ENCODE data around the gene PPP1R3C. TPM values are rescaled to one million over a fixed set of nuclear protein-coding genes. Genes with fewer than 3 reads are reported as not detected.

The PPP1R3C gene
- 15.7 and 16.2 TPM in 2 replicates for total RNA-seq
- long read RNA-seq, transcript PPP1R3C-201 (2 exons, 2,524 nt): major isoform, 182 of 193 reads
- long read RNA-seq, partial matches to known transcripts: 0 of 193 reads
- long read RNA-seq, other reads (novel, unspliced or antisense): 11 of 193 reads

GRCh38 chr10:91632671-91633550 lies at the start of gene PPP1R3C:
PPP1R3C (minus strand) TSS chr10:91633071; CDS start chr10:91632969, 102 bp downstream.
- H3K4me1 Mint-ChIP-seq (ENCODE audit: unreplicated experiment): peaks cover 68% of the 10 kb centered on the region
- peak; percentile 93 for DNase-seq (ENCODE audit: extremely low spot score, unreplicated experiment)
- peaks cover 5% of the 10 kb centered on the region for H3K9me3 Mint-ChIP-seq (ENCODE audit: unreplicated experiment)
- H3K4me3 Mint-ChIP-seq (ENCODE audit: unreplicated experiment): peak within 1 kb of the TSS; percentile 81
- H3K36me3 Mint-ChIP-seq (ENCODE audit: unreplicated experiment): peaks cover 26% of the 10 kb centered on the region
- TF ChIP-seq, protein P1, sequence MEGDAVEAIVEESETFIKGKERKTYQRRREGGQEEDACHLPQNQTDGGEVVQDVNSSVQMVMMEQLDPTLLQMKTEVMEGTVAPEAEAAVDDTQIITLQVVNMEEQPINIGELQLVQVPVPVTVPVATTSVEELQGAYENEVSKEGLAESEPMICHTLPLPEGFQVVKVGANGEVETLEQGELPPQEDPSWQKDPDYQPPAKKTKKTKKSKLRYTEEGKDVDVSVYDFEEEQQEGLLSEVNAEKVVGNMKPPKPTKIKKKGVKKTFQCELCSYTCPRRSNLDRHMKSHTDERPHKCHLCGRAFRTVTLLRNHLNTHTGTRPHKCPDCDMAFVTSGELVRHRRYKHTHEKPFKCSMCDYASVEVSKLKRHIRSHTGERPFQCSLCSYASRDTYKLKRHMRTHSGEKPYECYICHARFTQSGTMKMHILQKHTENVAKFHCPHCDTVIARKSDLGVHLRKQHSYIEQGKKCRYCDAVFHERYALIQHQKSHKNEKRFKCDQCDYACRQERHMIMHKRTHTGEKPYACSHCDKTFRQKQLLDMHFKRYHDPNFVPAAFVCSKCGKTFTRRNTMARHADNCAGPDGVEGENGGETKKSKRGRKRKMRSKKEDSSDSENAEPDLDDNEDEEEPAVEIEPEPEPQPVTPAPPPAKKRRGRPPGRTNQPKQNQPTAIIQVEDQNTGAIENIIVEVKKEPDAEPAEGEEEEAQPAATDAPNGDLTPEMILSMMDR (IDR thresholded peaks at IDR 0.05): peak; percentile 43
- peak within 1 kb of the TSS; percentile 85 for H3K27ac Mint-ChIP-seq (ENCODE audit: unreplicated experiment)
- no peaks in the 10 kb centered on the region for H3K27me3 Mint-ChIP-seq (ENCODE audit: unreplicated experiment)

DNA sequence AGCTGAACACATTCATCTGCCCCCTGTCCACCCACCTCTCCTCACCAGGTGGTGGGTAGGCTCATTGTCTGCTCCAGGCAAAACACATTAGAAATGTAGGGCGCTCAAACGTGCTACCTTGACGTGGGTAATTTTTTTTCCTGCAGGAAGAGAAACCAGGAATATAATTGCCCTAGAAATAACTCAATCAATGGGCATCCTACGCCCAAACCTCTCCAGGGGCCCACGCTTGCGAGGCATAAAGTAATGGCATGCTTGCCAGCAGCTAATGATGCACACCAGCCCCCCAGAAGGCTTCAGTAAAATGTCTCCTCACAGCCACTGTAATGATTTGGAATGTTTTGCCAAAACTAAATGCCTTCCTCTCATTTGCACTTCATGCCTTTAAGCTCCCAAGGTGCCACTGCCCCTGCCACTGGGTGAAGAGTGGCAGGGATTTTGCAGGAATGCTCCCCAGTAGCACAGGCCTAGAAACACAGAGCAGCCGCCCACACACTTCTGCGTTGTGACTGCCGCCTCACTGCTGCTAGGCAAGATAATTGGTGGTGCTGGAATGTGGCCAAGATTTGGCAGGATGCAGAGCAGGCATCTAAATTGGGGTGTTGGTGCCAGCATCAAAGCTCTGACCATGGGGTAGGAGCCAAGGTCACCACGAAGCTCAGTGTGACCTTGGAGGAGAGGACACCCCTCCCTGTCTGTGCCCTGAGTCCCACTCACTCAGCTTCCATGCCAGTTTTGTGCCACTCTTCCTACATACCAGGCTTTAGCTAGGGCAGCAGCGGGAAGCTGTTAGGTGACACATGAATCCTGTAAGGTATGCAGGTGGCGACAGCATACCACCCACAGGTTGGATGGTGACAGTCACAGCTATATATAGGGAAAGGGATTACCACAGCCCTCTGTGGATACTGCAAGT lies 48.7 kb upstream of the PPP1R3C start:
- TF ChIP-seq, protein P1 (IDR thresholded peaks at IDR 0.05): no peak
- no peaks in the 10 kb centered on the region for H3K36me3 Mint-ChIP-seq (ENCODE audit: unreplicated experiment)
- DNase-seq (ENCODE audit: extremely low spot score, unreplicated experiment): no peak
- H3K9me3 Mint-ChIP-seq (ENCODE audit: unreplicated experiment): no peaks in the 10 kb centered on the region
- peaks cover 15% of the 10 kb centered on the region for H3K4me1 Mint-ChIP-seq (ENCODE audit: unreplicated experiment)
- no peaks in the 10 kb centered on the region for H3K27me3 Mint-ChIP-seq (ENCODE audit: unreplicated experiment)
- H3K27ac Mint-ChIP-seq (ENCODE audit: unreplicated experiment): no peak overlapping the region
- H3K4me3 Mint-ChIP-seq (ENCODE audit: unreplicated experiment): no peak overlapping the region

DNA sequence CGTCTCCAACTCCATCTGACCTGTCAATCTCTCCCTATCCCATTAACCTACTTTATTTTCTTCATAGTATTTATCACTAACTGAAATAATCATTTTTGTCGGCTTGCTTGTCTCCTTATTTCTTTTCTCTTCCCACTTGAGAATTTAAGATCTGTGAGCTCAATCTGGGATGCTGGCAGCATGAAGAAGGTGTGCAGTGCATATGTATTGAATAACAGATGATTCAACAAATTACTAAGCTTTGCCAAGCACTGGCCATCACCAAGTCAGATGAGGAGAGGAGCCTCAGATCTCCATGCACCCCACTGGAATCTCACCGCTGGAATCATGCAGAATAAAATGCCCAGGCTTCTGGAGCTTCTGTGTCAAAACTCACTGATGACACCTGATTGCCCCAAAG lies 47.6 kb upstream of the PPP1R3C start:
- peaks cover 15% of the 10 kb centered on the region for H3K4me1 Mint-ChIP-seq (ENCODE audit: unreplicated experiment)
- no peak overlapping the region for H3K27ac Mint-ChIP-seq (ENCODE audit: unreplicated experiment)
- H3K9me3 Mint-ChIP-seq (ENCODE audit: unreplicated experiment): no peaks in the 10 kb centered on the region
- no peaks in the 10 kb centered on the region for H3K36me3 Mint-ChIP-seq (ENCODE audit: unreplicated experiment)
- no peaks in the 10 kb centered on the region for H3K27me3 Mint-ChIP-seq (ENCODE audit: unreplicated experiment)
- TF ChIP-seq, protein P1 (IDR thresholded peaks at IDR 0.05): no peak
- H3K4me3 Mint-ChIP-seq (ENCODE audit: unreplicated experiment): no peak overlapping the region
- DNase-seq (ENCODE audit: extremely low spot score, unreplicated experiment): no peak

DNA sequence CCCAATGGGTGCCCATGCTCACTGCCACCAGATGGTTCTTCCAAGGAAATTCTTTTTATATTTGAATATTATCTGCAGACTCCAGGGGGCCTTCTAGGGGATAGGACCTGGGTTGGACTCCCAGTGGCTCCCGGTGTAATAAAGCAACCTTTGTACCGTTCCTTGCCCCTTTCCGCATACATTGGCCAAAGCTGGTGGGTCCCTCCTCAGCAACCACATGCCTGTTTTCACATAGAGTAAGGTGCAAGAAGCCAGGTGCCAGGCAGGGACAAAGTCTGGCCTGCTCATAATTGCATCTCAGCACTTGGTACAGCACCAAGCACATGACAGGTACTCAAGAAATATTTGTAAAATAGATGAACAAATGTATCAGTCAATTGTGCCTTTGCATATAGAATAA lies 46.4 kb upstream of the PPP1R3C start:
- Mint-ChIP-seq H3K4me3 (ENCODE audit: unreplicated experiment) (no peak overlapping the region), H3K9me3 (ENCODE audit: unreplicated experiment) (no peaks in the 10 kb centered on the region), H3K36me3 (ENCODE audit: unreplicated experiment) (no peaks in the 10 kb centered on the region), H3K27ac (ENCODE audit: unreplicated experiment) (no peak overlapping the region), H3K27me3 (ENCODE audit: unreplicated experiment) (no peaks in the 10 kb centered on the region), H3K4me1 (ENCODE audit: unreplicated experiment) (peaks cover 15% of the 10 kb centered on the region)
- DNase-seq (ENCODE audit: extremely low spot score, unreplicated experiment): no peak
- TF ChIP-seq, protein P1 (IDR thresholded peaks at IDR 0.05): no peak
